RKO (cell line): ENCODE data around the gene HS6ST2.
"Not testable (repeated sequence)": the region's sequence is repeated elsewhere in the genome, so short reads cannot be mapped to it uniquely, and the experiment has no call there.

Source experiments
- DNase-seq: peaks from one replicate; pipeline ENCODE4 v3.0.0-alpha.2; 2016; ENCODE audit warnings: low spot score

The HS6ST2 gene

DNA sequence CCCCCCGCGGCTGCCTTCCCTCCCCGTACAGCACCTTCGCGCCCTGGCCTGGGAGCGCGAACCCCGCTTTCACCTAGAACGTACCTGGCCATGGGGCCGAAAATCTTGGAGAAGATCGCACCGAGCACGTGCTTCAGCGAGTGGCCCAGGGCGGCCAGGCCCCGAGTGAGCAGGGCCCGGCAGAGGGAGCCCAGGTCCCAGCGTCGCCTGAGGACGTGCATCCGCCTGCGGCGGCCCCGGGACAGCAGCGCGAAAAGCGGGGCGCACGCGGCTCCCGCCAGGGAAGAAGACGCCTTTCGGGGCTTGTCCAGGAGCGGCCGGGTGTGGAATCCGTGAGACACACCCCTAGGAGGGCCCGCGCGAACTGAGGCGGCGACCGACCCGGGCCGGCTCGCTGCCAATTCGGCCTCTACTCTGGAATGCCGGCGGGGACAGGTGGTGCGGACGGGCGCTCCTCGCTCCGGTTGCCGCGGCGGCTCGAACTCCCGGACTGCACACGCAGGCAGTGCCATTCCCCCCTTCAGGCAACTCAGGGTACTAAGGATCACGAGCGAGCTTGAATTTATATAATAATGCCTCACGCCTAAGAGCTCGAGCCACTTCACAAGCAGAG lies at the start of gene HS6ST2:
TSS of gene HS6ST2 (minus strand) at position 539 of the 613 bp plus-strand sequence.
- no peak for DNase-seq

DNA sequence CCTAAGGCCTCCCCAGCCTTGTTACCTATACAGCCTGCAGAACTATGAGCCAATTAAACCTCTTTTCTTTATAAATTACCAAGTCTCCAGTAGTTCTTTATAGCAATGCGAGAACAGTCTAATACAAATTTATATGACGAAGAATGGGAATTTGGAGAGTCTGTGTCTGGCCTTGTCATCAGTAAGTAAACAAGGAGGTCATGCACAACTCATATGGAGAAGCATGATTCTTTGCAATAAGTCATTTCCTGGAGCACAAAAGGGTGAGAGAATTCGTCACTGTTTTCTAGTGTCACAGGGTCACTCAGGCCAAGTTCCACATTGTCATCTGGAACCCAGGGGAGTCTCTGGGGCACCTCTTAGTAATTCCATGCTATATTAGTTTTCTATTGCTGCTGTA lies 49.0 kb upstream of the HS6ST2 start:
- DNase-seq = no peak

- no peak for DNase-seq
Observed at GRCh38 chrX:133005616-133006015, 47.2 kb upstream of the HS6ST2 start.

GRCh38 chrX:133005042-133005441 lies 46.6 kb upstream of the HS6ST2 start:
- peak; percentile 10 for DNase-seq

GRCh38 chrX:132999209-132999608 lies 40.8 kb upstream of the HS6ST2 start:
- no peak for DNase-seq

GRCh38 chrX:132990835-132991234 lies 32.4 kb upstream of the HS6ST2 start:
- no peak for DNase-seq

DNA sequence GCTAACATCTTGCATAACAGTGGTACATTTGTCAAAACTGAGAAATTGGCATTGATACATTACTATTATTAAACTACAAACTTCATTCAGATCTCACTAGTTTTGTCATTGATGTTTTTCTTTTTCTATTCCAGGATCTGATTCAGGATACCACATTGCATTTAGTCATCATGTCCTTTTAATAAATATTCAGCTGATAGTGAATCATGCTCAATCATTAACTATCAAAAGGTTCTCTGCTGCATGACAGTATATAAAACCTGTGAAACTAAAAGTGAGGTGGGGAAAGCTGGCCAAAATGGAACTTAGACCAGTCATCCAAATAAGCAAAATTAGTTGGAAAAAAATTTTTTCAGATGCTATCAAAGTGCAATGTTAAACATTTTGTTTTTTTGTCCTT lies 28.1 kb upstream of the HS6ST2 start:
- DNase-seq = no peak

- no peak for DNase-seq
Observed at GRCh38 chrX:132984058-132984650, 25.7 kb upstream of the HS6ST2 start.

- no peak for DNase-seq
Observed at GRCh38 chrX:132983496-132983895, 25.1 kb upstream of the HS6ST2 start.

DNA sequence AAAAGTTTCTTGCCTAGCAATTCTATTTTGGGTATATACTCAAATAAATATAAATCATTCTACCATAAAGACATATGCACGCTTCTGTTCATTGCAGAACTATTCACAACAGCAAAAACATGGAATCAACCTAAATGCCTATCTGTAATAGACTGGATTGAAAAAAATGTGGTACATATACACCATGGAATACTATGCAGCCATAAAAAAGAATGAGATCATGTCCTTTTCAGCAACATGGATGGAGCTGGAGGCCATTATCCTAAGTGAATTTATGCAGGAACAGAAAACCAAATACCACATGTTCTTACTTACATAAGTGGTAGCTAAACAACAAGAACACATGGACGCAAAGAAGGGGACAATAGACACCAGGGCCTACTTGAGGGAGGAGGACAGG lies 21.6 kb upstream of the HS6ST2 start:
- not testable (repeated sequence) for DNase-seq

- DNase-seq = no peak
Observed at GRCh38 chrX:132968296-132968949, 10.0 kb upstream of the HS6ST2 start.

GRCh38 chrX:132967049-132967448 lies 8.6 kb upstream of the HS6ST2 start:
- DNase-seq = no peak

DNA sequence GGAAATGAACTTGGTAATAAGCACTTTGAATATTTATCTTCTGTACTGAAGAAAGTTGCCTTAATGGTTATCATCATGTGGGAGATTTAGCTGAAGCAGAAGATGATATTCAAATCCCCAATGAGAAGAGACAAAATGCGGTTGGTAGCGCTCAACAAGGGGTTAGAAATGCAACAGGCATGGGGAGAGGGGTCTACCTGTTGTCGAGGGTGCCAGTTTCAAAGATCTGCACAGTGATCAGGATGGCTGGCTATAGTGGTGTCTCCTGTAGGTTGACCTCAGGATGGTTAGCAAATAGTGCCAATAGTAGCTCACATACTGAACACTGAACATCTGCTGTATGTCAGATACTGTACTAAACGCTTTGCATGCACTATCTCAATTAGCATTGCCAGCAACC lies 7.0 kb upstream of the HS6ST2 start:
- no peak for DNase-seq

DNA sequence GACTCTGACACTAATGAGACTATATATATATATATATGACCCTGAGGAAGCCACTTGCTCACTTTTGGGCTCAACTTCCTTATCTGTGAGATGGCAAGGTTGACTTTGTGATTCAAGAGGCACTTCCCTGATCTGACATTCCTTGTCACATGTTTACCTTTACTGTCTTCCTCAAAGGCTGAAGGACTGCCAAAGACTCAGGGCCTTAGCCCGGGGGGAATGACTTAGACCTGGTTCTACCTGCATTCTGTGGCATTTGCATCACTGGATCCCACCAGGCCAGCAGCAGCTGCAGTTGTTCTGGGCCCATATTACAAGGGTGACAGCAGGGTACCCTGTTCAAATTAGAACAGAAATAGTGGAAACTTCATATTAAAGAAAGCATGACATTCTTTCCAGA lies 3.1 kb upstream of the HS6ST2 start:
- DNase-seq = no peak

- DNase-seq = no peak
Observed at GRCh38 chrX:132957211-132958090, 978 bp downstream of the HS6ST2 start.

- DNase-seq = no peak
Observed at GRCh38 chrX:132956421-132957210, 1.8 kb downstream of the HS6ST2 start.

DNA sequence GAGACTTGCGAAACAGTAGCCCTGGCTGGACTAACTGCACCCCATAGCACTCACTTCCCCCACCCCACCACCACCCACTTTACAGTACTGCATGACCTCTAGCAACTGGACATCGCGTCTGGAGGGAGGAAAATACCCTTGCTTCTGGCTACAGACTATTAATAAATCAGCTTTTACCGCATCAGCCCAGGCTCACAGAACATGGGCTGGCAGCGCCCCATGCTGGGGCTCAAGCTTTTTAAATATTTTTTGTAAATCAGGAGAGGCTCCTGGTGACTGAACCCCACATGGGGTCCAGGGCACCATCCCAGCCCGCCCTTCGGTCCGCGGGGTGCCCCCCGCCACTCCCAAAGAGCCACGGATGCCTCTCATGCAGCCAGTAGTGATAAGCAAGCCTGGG lies 2.7 kb downstream of the HS6ST2 start:
- DNase-seq = no peak

- DNase-seq = no peak
Observed at GRCh38 chrX:132954323-132954722, 4.1 kb downstream of the HS6ST2 start.

- DNase-seq = no peak
Observed at GRCh38 chrX:132953354-132953753, 5.1 kb downstream of the HS6ST2 start.

DNA sequence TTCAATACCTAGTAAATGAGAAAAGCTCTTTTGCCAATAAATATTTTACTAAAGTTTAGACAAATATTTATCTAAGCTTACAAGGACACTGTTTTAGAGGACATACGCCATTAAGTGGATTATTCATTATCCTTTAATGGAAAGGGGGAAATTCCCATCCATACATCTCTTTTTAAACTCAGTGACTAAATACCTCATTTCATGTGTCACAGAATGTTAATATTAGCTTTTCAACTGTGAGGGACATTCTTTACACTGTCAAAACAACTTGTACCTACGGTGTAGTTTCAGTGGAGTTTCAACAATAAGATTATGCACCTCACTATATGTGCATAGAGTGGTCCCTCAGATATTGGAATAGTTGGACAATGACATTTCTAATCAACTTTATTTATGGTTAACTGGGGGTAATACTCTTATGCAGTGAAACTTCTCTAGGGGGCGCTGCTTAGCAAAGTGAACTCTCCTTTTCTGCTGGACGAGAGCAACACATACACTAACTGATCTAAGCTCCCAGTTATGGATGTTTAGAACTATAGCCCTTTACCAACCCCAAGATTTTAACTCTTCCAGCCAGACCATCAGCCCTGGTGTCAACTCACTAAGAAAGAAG lies 9.7 kb downstream of the HS6ST2 start:
- no peak for DNase-seq

GRCh38 chrX:132945055-132945599 lies 13.3 kb downstream of the HS6ST2 start:
- not testable (repeated sequence) for DNase-seq
